ENCODE results near the gene UBE4B.

DNA sequence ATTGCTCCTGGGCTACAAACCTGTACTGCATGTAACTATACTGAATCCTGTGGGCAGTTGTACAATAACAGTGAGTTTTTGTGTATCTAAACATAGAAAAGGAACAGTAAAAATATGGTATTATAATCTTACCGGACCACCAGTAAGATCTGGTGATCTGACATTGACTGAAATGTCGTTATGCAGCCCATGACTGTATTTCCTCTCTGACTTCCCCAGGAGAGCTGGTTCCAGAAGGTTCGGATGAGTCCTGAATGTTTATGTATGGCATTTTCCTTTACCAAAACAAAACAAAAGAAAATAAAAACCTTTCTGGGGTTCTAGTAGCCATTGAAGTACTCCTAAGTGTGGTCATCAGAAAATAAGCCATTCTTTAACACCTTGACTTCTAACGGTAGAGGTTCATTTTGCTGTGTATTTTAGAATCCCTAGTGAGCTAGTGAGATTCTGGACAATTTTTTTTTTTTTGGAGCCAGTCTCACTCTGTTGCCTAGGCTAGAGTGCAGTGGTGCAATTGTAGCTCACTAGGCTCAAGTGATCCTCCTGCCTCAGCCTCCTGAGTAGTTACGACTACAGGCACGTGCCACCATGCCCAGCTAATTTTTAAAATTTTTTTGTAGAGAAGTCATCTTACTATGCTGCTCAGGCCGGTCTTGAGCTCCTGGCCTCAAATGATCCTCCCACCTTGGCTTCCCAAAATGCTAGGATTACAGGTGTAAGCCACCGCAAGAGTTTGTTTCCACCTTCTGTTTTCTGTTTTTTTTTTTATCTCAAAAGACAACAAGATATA is 27.7 kb downstream of the UBE4B start:
- TF ChIP-seq CTCF (IDR thresholded peaks at IDR 0.05) (no peak), EZH2 (IDR thresholded peaks at IDR 0.05; ENCODE audit: borderline replicate concordance, insufficient read depth, low read depth, low read length, poor library complexity, severe bottlenecking) (no peak)

Data from B cell (primary cell).